ES-I3 (cell line): ENCODE results near the gene SMPD3.

Source experiments
- H3K36me3 ChIP-seq: 2 replicates; pipeline ENCODE4 v1.6.1; 2013; ENCODE audit warnings: mild to moderate bottlenecking, low read length, control low read depth, moderate library complexity; ENCODE audit not compliant: insufficient read depth
- H3K4me1 ChIP-seq: 2 replicates; pipeline ENCODE4 v1.6.1; 2013; ENCODE audit warnings: mild to moderate bottlenecking, control low read depth, low read length; ENCODE audit not compliant: insufficient read depth
- H3K9ac ChIP-seq: 2 replicates; pipeline ENCODE4 v1.6.1; 2013; ENCODE audit warnings: low read depth, mild to moderate bottlenecking, low read length, moderate library complexity
- H3K9me3 ChIP-seq: 2 replicates; pipeline ENCODE4 v1.6.1; 2013; ENCODE audit warnings: mild to moderate bottlenecking, low read length, moderate library complexity; ENCODE audit not compliant: control insufficient read depth, insufficient read depth

SMPD3 gene

GRCh38 chr16:68397710-68398201 is 50.6 kb downstream of the SMPD3 start:
- no peak overlapping the region for H3K9ac ChIP-seq
- no peaks in the 10 kb centered on the region for H3K9me3 ChIP-seq
- H3K4me1 ChIP-seq = peaks cover 15% of the 10 kb centered on the region; the same call in 1 of the 2 replicates
- no peaks in the 10 kb centered on the region for H3K36me3 ChIP-seq

- peaks cover 15% of the 10 kb centered on the region; the same call in 1 of the 2 replicates for H3K4me1 ChIP-seq
- H3K36me3 ChIP-seq = no peaks in the 10 kb centered on the region
- H3K9ac ChIP-seq = no peak overlapping the region
- no peaks in the 10 kb centered on the region for H3K9me3 ChIP-seq
These were observed 51.8 kb downstream of the SMPD3 start for GRCh38 chr16:68396481-68396880.

GRCh38 chr16:68395815-68396214 is 52.5 kb downstream of the SMPD3 start:
- no peaks in the 10 kb centered on the region for H3K9me3 ChIP-seq
- peaks cover 15% of the 10 kb centered on the region; the same call in 1 of the 2 replicates for H3K4me1 ChIP-seq
- no peaks in the 10 kb centered on the region for H3K36me3 ChIP-seq
- no peak overlapping the region for H3K9ac ChIP-seq

GRCh38 chr16:68395167-68395786 is 53.0 kb downstream of the SMPD3 start:
- H3K9ac ChIP-seq = no peak overlapping the region
- H3K36me3 ChIP-seq = no peaks in the 10 kb centered on the region
- H3K9me3 ChIP-seq = no peaks in the 10 kb centered on the region
- peaks cover 15% of the 10 kb centered on the region; the same call in 1 of the 2 replicates for H3K4me1 ChIP-seq

GRCh38 chr16:68393333-68393732 is 55.0 kb downstream of the SMPD3 start:
- Histone ChIP-seq H3K9ac (no peak overlapping the region), H3K4me1 (0 out of 2 replicates have a peak, but pooled peaks cover 12% of the 10 kb centered on the region), H3K36me3 (no peaks in the 10 kb centered on the region), H3K9me3 (no peaks in the 10 kb centered on the region)

- Histone ChIP-seq H3K9me3 (no peaks in the 10 kb centered on the region), H3K36me3 (no peaks in the 10 kb centered on the region), H3K9ac (no peak overlapping the region), H3K4me1 (peaks cover 13% of the 10 kb centered on the region; the same call in 1 of the 2 replicates)
These were observed 58.4 kb downstream of the SMPD3 start for GRCh38 chr16:68389750-68390371.

GRCh38 chr16:68389006-68389405 is 59.3 kb downstream of the SMPD3 start:
- Histone ChIP-seq H3K4me1 (peaks cover 19% of the 10 kb centered on the region; the same call in 1 of the 2 replicates), H3K9me3 (no peaks in the 10 kb centered on the region), H3K36me3 (no peaks in the 10 kb centered on the region), H3K9ac (no peak overlapping the region)

- H3K4me1 ChIP-seq = peaks cover 20% of the 10 kb centered on the region; the same call in 1 of the 2 replicates
- H3K36me3 ChIP-seq = no peaks in the 10 kb centered on the region
- no peaks in the 10 kb centered on the region for H3K9me3 ChIP-seq
- H3K9ac ChIP-seq = no peak overlapping the region
These were observed 60.2 kb downstream of the SMPD3 start for GRCh38 chr16:68388124-68388523.

- Histone ChIP-seq H3K36me3 (no peaks in the 10 kb centered on the region), H3K4me1 (peaks cover 20% of the 10 kb centered on the region; the same call in 1 of the 2 replicates), H3K9me3 (no peaks in the 10 kb centered on the region), H3K9ac (no peak overlapping the region)
These were observed 61.0 kb downstream of the SMPD3 start for GRCh38 chr16:68387301-68387700.

GRCh38 chr16:68386628-68387027 is 61.7 kb downstream of the SMPD3 start:
- Histone ChIP-seq H3K4me1 (peaks cover 20% of the 10 kb centered on the region; the same call in 1 of the 2 replicates), H3K9me3 (no peaks in the 10 kb centered on the region), H3K9ac (no peak overlapping the region), H3K36me3 (no peaks in the 10 kb centered on the region)

GRCh38 chr16:68385371-68385770 is 62.9 kb downstream of the SMPD3 start:
- H3K9me3 ChIP-seq = no peaks in the 10 kb centered on the region
- H3K9ac ChIP-seq = no peak overlapping the region
- peaks cover 20% of the 10 kb centered on the region; the same call in 1 of the 2 replicates for H3K4me1 ChIP-seq
- H3K36me3 ChIP-seq = no peaks in the 10 kb centered on the region

GRCh38 chr16:68384288-68385161 is 63.8 kb downstream of the SMPD3 start:
- peaks cover 20% of the 10 kb centered on the region; the same call in 1 of the 2 replicates for H3K4me1 ChIP-seq

GRCh38 chr16:68383858-68384257 is 64.5 kb downstream of the SMPD3 start:
- Histone ChIP-seq H3K4me1 (peaks cover 20% of the 10 kb centered on the region; the same call in 1 of the 2 replicates), H3K9me3 (no peaks in the 10 kb centered on the region), H3K9ac (no peak overlapping the region), H3K36me3 (no peaks in the 10 kb centered on the region)

More at GRCh38 chr16:68384288-68385161, 63.8 kb downstream of the SMPD3 start:
- no peaks in the 10 kb centered on the region for H3K9me3 ChIP-seq
- H3K9ac ChIP-seq = no peak overlapping the region
- H3K36me3 ChIP-seq = no peaks in the 10 kb centered on the region

- no peaks in the 10 kb centered on the region for H3K36me3 ChIP-seq
- H3K9me3 ChIP-seq = no peaks in the 10 kb centered on the region
These were observed 66.0 kb downstream of the SMPD3 start for GRCh38 chr16:68382296-68382718.

More at GRCh38 chr16:68382296-68382718, 66.0 kb downstream of the SMPD3 start:
- H3K4me1 ChIP-seq = peaks cover 20% of the 10 kb centered on the region; the same call in 1 of the 2 replicates
- no peak overlapping the region for H3K9ac ChIP-seq
